GM12878 (cell line): ENCODE results near the gene LMOD1.

Source experiments
- JUND ChIP-seq: IDR thresholded peaks from 2 replicates; pipeline ENCODE4 v1.6.1; 2012; ENCODE audit warnings: low read depth, mild to moderate bottlenecking, low read length, improper control_type of control experiment, moderate library complexity
- NFYA ChIP-seq: IDR thresholded peaks from 2 replicates; pipeline ENCODE4 v1.6.1; 2011; ENCODE audit warnings: low read depth, mild to moderate bottlenecking, low read length, improper control_type of control experiment, borderline replicate concordance
- POLR2A ChIP-seq: IDR thresholded peaks from 2 replicates; pipeline ENCODE4 v1.6.1; 2011; ENCODE audit warnings: low read depth, mild to moderate bottlenecking, low read length
- SMAD5 ChIP-seq: IDR thresholded peaks from 2 replicates; pipeline ENCODE4 v1.6.1; 2016; ENCODE audit warnings: antibody characterized with exemption, low read depth
- SRF ChIP-seq, 2 experiments: IDR thresholded peaks; 2 replicates each; pipeline ENCODE4 v1.6.1; 2011; ENCODE audit warnings: low read depth in 2 of 2, low read length in 2 of 2, mild to moderate bottlenecking in 1 of 2, moderate library complexity in 1 of 2
- TBL1XR1 ChIP-seq: IDR thresholded peaks from 2 replicates; pipeline ENCODE4 v1.6.1; 2012; ENCODE audit warnings: low read depth, low read length, improper control_type of control experiment
- TF ChIP-seq, protein P1 (sequence below), 3 experiments: IDR thresholded peaks in 2 of 3; conservative IDR thresholded peaks in 1 of 3; 2 replicates each; pipeline ENCODE4 v1.5.1; 2011; ENCODE audit warnings: low read depth in 3 of 3, low read length in 3 of 3, mild to moderate bottlenecking in 3 of 3, control low read depth in 2 of 3, moderate library complexity in 2 of 3, inconsistent platforms in 1 of 3, mixed read lengths in 1 of 3; ENCODE audit not compliant: control insufficient read depth in 2 of 3, insufficient read depth in 1 of 3; ENCODE audit errors: extremely low read depth in 1 of 3

DNA sequence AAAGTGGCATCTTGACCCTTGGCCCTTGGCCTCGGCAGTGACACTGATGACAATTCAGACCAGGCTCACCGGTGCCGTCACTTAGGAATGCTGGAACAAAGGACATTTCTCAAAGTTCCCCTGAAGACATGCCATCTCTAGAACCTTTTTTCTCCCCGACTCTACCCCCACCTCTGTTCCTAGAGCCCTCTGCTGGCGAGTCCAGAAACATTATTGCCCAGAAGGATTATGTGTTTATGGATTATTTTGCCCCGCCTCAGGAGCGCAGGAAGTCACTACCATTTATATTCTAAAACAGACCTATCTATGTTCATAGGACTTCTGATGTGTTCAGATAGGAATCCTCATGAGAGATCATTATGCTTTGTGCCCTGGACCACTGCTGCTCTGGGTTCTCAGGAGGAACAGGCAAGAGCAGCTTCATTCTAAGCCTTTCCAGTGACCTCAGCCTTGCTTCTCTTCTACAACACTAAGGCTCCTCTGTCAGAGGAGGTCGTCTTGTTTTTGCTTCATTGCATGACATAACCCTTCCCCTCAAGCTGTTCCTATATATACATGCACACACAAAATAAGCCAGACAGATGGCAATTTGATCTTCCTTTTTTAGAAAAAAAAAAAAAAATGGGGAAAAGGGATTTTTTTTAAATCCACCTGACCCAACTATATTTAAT is 70.1 kb downstream of the LMOD1 start:
- TF ChIP-seq SMAD5 (no peak), NFYA (no peak), SRF (IDR thresholded peaks at IDR 0.05; ENCODE audit: low read depth in 2 of 2, low read length in 2 of 2) (no peak), TBL1XR1 (no peak), JUND (no peak), POLR2A (no peak)
- TF ChIP-seq, protein P1, sequence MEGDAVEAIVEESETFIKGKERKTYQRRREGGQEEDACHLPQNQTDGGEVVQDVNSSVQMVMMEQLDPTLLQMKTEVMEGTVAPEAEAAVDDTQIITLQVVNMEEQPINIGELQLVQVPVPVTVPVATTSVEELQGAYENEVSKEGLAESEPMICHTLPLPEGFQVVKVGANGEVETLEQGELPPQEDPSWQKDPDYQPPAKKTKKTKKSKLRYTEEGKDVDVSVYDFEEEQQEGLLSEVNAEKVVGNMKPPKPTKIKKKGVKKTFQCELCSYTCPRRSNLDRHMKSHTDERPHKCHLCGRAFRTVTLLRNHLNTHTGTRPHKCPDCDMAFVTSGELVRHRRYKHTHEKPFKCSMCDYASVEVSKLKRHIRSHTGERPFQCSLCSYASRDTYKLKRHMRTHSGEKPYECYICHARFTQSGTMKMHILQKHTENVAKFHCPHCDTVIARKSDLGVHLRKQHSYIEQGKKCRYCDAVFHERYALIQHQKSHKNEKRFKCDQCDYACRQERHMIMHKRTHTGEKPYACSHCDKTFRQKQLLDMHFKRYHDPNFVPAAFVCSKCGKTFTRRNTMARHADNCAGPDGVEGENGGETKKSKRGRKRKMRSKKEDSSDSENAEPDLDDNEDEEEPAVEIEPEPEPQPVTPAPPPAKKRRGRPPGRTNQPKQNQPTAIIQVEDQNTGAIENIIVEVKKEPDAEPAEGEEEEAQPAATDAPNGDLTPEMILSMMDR (IDR thresholded peaks at IDR 0.05 in 2 of 3, conservative IDR thresholded peaks at IDR 0.05 in 1 of 3; ENCODE audit: control insufficient read depth in 2 of 3, extremely low read depth in 1 of 3, insufficient read depth in 1 of 3, low read depth in 3 of 3, low read length in 3 of 3) = peak; percentile 7 to 25 (median 21); a peak in 2 of 6 replicates
